CD14-positive monocyte (primary cell): Measurements from ENCODE around the gene GALNT12. TPM values are rescaled to one million over a fixed set of nuclear protein-coding genes. Genes with fewer than 3 reads are reported as not detected.

Experiments
- DNase-seq, 3 donors: peaks; one replicate each; pipeline ENCODE4 v3.0.0-alpha.2; 2011 to 2022
- H2AFZ ChIP-seq: 2 replicates; pipeline ENCODE4 v1.6.0; 2012; ENCODE audit warnings: mild to moderate bottlenecking, low read depth, low read length, inconsistent platforms; ENCODE audit not compliant: insufficient read depth, poor library complexity, severe bottlenecking
- H3K27ac ChIP-seq, 2 donors: 1 replicate in 1 of 2; 2 replicates in 1 of 2; pipeline ENCODE4 v1.5.1; 2012 to 2013; ENCODE audit warnings: low read length in 2 of 2, control low read depth in 1 of 2, inconsistent platforms in 1 of 2, low read depth in 1 of 2, mild to moderate bottlenecking in 1 of 2
- H3K27me3 ChIP-seq, 2 donors: one replicate each; pipeline versions ENCODE4 v1.6.0 to v1.6.1; 2011 to 2013; ENCODE audit warnings: low read length in 2 of 2; ENCODE audit not compliant: control insufficient read depth in 2 of 2, insufficient read depth in 2 of 2
- H3K36me3 ChIP-seq, 2 donors: replicated peaks in 1 of 2; 1 replicate in 1 of 2; 2 replicates in 1 of 2; pipeline versions ENCODE4 v1.5.1 to v1.6.1; 2012 to 2013; ENCODE audit warnings: low read length in 2 of 2, control low read depth in 1 of 2, inconsistent platforms in 1 of 2, mild to moderate bottlenecking in 1 of 2; ENCODE audit not compliant: insufficient read depth in 2 of 2, control insufficient read depth in 1 of 2
- H3K4me1 ChIP-seq, 2 donors: 1 replicate in 1 of 2; 2 replicates in 1 of 2; pipeline versions ENCODE4 v1.5.1 to v1.6.1; 2012 to 2013; ENCODE audit warnings: low read length in 2 of 2, control low read depth in 1 of 2, inconsistent platforms in 1 of 2, mild to moderate bottlenecking in 1 of 2, moderate library complexity in 1 of 2; ENCODE audit not compliant: insufficient read depth in 2 of 2, control insufficient read depth in 1 of 2
- H3K4me2 ChIP-seq: replicated peaks from 2 replicates; pipeline ENCODE3; 2012; ENCODE audit warnings: low read length, moderate library complexity, mild to moderate bottlenecking; ENCODE audit not compliant: poor library complexity, severe bottlenecking; ENCODE audit errors: extremely low read depth
- H3K4me3 ChIP-seq, 3 experiments: fragments of 200-600 bp in 1 of 3; sonication (generic) in 1 of 3; replicated peaks in 1 of 3; 1 replicate in 2 of 3; 2 replicates in 1 of 3; pipeline ENCODE4 v1.5.1; 2011 to 2013; ENCODE audit warnings: low read length in 3 of 3, mild to moderate bottlenecking in 3 of 3, control low read depth in 2 of 3, low read depth in 2 of 3, inconsistent platforms in 1 of 3, moderate library complexity in 1 of 3
- H3K79me2 ChIP-seq: 2 replicates; pipeline ENCODE4 v1.6.0; 2012; ENCODE audit warnings: mild to moderate bottlenecking, control low read depth, inconsistent platforms, low read length, moderate library complexity; ENCODE audit not compliant: insufficient read depth
- H3K9ac ChIP-seq: 2 replicates; pipeline ENCODE4 v1.6.0; 2017; ENCODE audit warnings: low read length, mild to moderate bottlenecking; ENCODE audit not compliant: insufficient read depth, poor library complexity, severe bottlenecking
- H3K9me3 ChIP-seq, 2 donors: replicated peaks in 1 of 2; 1 replicate in 1 of 2; 2 replicates in 1 of 2; pipeline versions ENCODE4 v1.5.1 to v1.6.1; 2012 to 2013; ENCODE audit warnings: low read length in 2 of 2, control low read depth in 1 of 2; ENCODE audit not compliant: control insufficient read depth in 1 of 2, insufficient read depth in 1 of 2
- H4K20me1 ChIP-seq: 2 replicates; pipeline ENCODE4 v1.6.0; 2012; ENCODE audit warnings: mild to moderate bottlenecking, low read length, control low read depth, moderate library complexity; ENCODE audit not compliant: insufficient read depth
- H3K27ac Mint-ChIP-seq, 7 donors: one replicate each; pipeline ENCODE4 v1.8.0; 2020; ENCODE audit warnings: mild to moderate bottlenecking in 7 of 7, mixed read lengths in 7 of 7, moderate library complexity in 6 of 7, inconsistent platforms in 2 of 7
- H3K27me3 Mint-ChIP-seq, 3 donors: one replicate each; pipeline ENCODE4 v1.8.0; 2021 to 2022; ENCODE audit warnings: low read depth in 3 of 3, mild to moderate bottlenecking in 3 of 3, mixed read lengths in 3 of 3, moderate library complexity in 3 of 3, inconsistent platforms in 1 of 3
- H3K36me3 Mint-ChIP-seq, 2 donors: one replicate each; pipeline ENCODE4 v1.8.0; 2020; ENCODE audit warnings: mixed read lengths in 2 of 2, inconsistent platforms in 1 of 2, mild to moderate bottlenecking in 1 of 2
- H3K4me1 Mint-ChIP-seq: one replicate; pipeline ENCODE4 v1.8.0; 2020; ENCODE audit warnings: mild to moderate bottlenecking, mixed read lengths
- H3K4me3 Mint-ChIP-seq, 2 donors: one replicate each; pipeline ENCODE4 v1.8.0; 2020; ENCODE audit warnings: mild to moderate bottlenecking in 2 of 2, mixed read lengths in 2 of 2, moderate library complexity in 1 of 2
- H3K9me3 Mint-ChIP-seq, 7 donors: one replicate each; pipeline ENCODE4 v1.8.0; 2020 to 2022; ENCODE audit warnings: mixed read lengths in 7 of 7, mild to moderate bottlenecking in 6 of 7, moderate library complexity in 6 of 7, inconsistent platforms in 2 of 7
- CTCF ChIP-seq: fragments of 200-600 bp; IDR thresholded peaks from one replicate; pipeline ENCODE4 v1.8.0; 2022; ENCODE audit warnings: antibody characterized with exemption, mild to moderate bottlenecking
- WGBS: methylation state at CpG from one replicate; pipeline ENCODE4 v1.1.5; 2013; ENCODE audit warnings: missing lambda C conversion rate; ENCODE audit not compliant: insufficient coverage; 5-methylcytosine and 5-hydroxymethylcytosine counted together
- intact Hi-C, 2 donors: fragments of 100-400 bp; cut with micrococcal nuclease; formaldehyde crosslinking; loops; one replicate each; pipeline versions ENCODE4 v1.15.0 to v1.15.1; 2023
- polyA plus RNA-seq, 3 donors: library from polyadenylated mRNA; depleted of rRNA in 1 of 3; unstranded in 2 of 3; stranded (reverse) in 1 of 3; fragments of 300-500 nt in 2 of 3; fragments of >200 nt in 1 of 3; fragmentation: Illumina TruSeq in 2 of 3; gene quantifications; 1 replicate in 2 of 3; 2 replicates in 1 of 3; pipeline ENCODE4 v1.2.3, GENCODE V29; 2012 to 2021

GALNT12 gene
- polyA plus RNA-seq, 3 donors = 0.16 TPM; not detected in 2

GRCh38 chr9:98795970-98796363 lies 11.5 kb upstream of the GALNT12 start:
- under 1% methylated on average over 48 of the region's 48 CpGs for WGBS
- H3K4me1 ChIP-seq = peaks cover 5 to 15% of the 10 kb centered on the region in 2 donors
- Mint-ChIP-seq H3K4me1 (peaks cover 16% of the 10 kb centered on the region), H3K27ac (no peak overlapping the region), H3K4me3 (peak overlapping the region; percentile 67 to 82), H3K9me3 (peaks cover 3 to 21% (median 17%) of the 10 kb centered on the region in 7 donors), H3K36me3 (peaks cover 0 to 10% of the 10 kb centered on the region in 2 donors), H3K27me3 (peaks cover 26 to 33% (median 29%) of the 10 kb centered on the region in 3 donors)
- no peaks in the 10 kb centered on the region for H4K20me1 ChIP-seq
- peaks cover 10 to 12% of the 10 kb centered on the region in 2 donors for H3K9me3 ChIP-seq
- H3K4me3 ChIP-seq = peak overlapping the region in 2 of 3 experiments; percentile 39 to 74
- DNase-seq = no peak
- peak overlapping the region; percentile 94 for H3K4me2 ChIP-seq
- intact Hi-C loops = no loop called here
- H3K27ac ChIP-seq = no peak overlapping the region
- no peaks in the 10 kb centered on the region for H3K79me2 ChIP-seq
- H3K36me3 ChIP-seq = no peaks in the 10 kb centered on the region
- no peak for TF ChIP-seq CTCF
- peak overlapping the region; percentile 83 for H2AFZ ChIP-seq
- H3K27me3 ChIP-seq = peaks cover 5 to 16% of the 10 kb centered on the region in 2 donors
- H3K9ac ChIP-seq = peak overlapping the region; percentile 32

DNA sequence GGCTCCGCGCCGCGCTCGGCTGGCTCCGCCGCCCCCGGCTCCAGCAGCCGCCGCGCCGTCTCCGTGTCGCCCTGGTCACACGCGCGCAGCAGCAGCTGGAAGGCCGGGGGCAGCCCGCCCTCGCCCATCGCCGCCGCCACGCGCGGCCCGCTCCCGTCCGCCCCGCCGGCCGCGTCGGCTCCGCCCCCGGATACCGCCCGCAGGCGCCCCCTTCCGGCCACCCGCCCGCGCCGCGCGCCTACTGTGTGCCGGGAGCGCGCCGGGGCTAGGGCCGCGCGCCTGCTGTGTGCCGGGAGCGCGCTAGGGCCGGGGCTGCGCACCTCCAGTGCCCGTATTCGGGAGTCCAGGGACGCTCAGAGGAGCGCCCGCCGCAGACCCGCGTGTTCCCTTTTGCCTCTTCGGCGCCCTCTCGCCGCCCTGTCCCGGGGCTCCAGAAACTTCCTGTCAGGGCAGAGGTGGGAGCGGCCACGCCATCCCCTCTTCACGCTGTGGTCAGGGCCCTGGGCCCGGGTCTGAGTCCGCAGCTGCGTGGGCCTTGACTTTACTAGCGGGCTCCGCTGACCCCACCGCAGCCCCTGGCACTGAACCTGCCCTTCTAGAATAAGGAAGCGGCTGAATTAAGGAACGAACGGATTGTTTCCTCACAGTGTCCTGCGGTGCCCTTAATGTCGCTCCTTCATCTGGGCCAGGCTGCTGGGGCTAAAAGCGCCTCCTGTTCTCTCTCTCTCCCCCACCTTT lies 10.9 kb upstream of the GALNT12 start, which contains the start of gene ANKS6:
TSS of gene ANKS6 (minus strand) at position 192 of the 738 bp plus-strand sequence. CDS start at position 128, 64 bp downstream.
- peaks cover 14% of the 10 kb centered on the region for H3K4me1 Mint-ChIP-seq
- no peaks in the 10 kb centered on the region for H3K36me3 ChIP-seq
- H3K9ac ChIP-seq = peak within 1 kb of the TSS; percentile 73
- TF ChIP-seq CTCF = peak; percentile 59
- peak within 1 kb of the TSS; percentile 95 for H2AFZ ChIP-seq
- whole genome bisulfite sequencing = under 1% methylated on average over 83 of the region's 86 CpGs
- H3K27ac Mint-ChIP-seq = peak within 1 kb of the TSS in 5 of 7 donors; percentile 46 to 86 (median 78)
- H3K27me3 Mint-ChIP-seq = peaks cover 27 to 33% (median 29%) of the 10 kb centered on the region in 3 donors
- no peaks in the 10 kb centered on the region for H4K20me1 ChIP-seq
- peaks cover 5 to 14% of the 10 kb centered on the region in 2 donors for H3K4me1 ChIP-seq
- H3K27ac ChIP-seq = peak within 1 kb of the TSS in 1 of 2 donors; percentile 27
- H3K4me3 Mint-ChIP-seq = peak within 1 kb of the TSS; percentile 91 to 93
- peaks cover 0 to 10% of the 10 kb centered on the region in 2 donors for H3K36me3 Mint-ChIP-seq
- H3K9me3 ChIP-seq = peaks cover 10 to 12% of the 10 kb centered on the region in 2 donors
- H3K9me3 Mint-ChIP-seq = peaks cover 3 to 21% (median 17%) of the 10 kb centered on the region in 7 donors
- intact Hi-C loops = no loop called here
- H3K79me2 ChIP-seq = no peaks in the 10 kb centered on the region
- peak within 1 kb of the TSS; percentile 94 for H3K4me2 ChIP-seq
- H3K27me3 ChIP-seq = peaks cover 5 to 16% of the 10 kb centered on the region in 2 donors
- H3K4me3 ChIP-seq = peak within 1 kb of the TSS; percentile 60 to 81 (median 60)
- DNase-seq = peak; percentile 59 to 74 (median 59)
